ENCODE data around the gene TPCN1. TPM values are rescaled to one million over a fixed set of nuclear protein-coding genes. Genes with fewer than 3 reads are reported as not detected.

The TPCN1 gene
- total RNA-seq, 4 donors from 2014 or later = 15.5 to 48.8 (median 34.5) TPM

DNA sequence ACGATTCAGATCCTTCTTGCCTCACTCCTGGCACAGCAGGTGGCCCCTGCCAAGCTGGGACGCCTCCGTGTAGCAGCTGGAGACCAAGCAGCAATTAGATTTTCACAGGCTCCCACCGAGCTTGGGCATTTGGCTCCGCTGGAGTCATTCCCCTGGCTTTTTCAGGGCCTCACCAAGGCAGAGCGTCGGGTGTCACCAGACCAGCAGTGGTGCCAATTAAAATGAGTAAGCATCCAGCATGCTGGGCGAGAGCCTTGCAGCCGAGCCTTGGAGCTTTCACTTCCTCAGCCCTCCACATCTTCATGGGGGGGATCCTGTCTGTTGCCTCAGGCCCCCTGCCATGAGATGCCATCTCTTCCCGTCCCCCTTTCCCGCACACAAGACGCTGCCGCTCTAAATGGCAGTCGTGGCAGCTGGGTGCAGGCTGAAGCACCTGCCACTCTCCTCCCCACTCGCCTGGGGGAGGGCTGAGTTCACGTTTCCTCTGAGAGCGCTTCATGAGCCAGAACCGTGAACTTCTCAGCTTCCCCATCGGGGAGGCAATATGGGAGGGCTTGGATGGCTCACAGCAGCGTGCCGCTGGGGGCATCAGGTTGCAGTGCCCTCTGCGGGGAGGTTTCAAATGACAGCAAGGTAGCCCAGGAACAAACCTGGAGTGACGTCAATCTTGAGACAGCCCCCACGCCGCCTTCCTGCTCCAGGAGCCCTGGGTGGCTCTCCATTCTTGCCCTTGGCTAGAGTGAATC, 11.7 kb downstream of the TPCN1 start:
- 71 to 81% methylated on average over 7 to 13 of the region's 25 CpGs for WGBS, 2 donors
- Histone ChIP-seq H3K4me3 (peak overlapping the region in 1 of 4 donors; percentile 25), H3K36me3 (peaks cover 0 to 83% (median 8%) of the 10 kb centered on the region in 3 donors), H3K4me1 (peaks cover 34 to 88% (median 41%) of the 10 kb centered on the region in 3 donors), H3K9me3 (no peaks in the 10 kb centered on the region), H3K27me3 (no peaks in the 10 kb centered on the region), H3K27ac (peak overlapping the region; percentile 27 to 84 (median 70))
- DNase-seq = no peak
- intact Hi-C loops (cut with DNase I) = no loop called here
- TF ChIP-seq, protein P1, sequence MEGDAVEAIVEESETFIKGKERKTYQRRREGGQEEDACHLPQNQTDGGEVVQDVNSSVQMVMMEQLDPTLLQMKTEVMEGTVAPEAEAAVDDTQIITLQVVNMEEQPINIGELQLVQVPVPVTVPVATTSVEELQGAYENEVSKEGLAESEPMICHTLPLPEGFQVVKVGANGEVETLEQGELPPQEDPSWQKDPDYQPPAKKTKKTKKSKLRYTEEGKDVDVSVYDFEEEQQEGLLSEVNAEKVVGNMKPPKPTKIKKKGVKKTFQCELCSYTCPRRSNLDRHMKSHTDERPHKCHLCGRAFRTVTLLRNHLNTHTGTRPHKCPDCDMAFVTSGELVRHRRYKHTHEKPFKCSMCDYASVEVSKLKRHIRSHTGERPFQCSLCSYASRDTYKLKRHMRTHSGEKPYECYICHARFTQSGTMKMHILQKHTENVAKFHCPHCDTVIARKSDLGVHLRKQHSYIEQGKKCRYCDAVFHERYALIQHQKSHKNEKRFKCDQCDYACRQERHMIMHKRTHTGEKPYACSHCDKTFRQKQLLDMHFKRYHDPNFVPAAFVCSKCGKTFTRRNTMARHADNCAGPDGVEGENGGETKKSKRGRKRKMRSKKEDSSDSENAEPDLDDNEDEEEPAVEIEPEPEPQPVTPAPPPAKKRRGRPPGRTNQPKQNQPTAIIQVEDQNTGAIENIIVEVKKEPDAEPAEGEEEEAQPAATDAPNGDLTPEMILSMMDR (IDR thresholded peaks at IDR 0.05) = no peak
- TF ChIP-seq POLR2A (IDR thresholded peaks at IDR 0.05) = no peak

DNA sequence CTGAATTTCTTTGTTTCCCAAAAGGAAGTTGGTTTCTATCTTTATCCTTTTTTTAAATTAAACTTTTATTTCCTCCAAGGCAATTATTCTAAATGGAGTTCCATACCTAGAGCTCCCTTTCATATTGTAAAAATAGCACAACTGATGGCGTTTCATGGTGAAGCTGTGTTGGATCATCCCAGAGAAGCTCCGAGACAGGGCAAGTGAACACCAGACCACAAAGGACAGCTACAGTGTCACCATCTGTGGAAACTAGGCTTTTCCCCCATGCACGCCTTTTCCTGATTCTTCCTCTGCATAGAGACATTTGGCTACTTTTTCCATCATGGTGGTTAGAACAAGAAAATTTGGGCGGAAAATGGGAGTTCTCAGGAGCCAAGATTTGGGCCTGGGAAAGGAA, 12.7 kb downstream of the TPCN1 start:
- TF ChIP-seq POLR2A (IDR thresholded peaks at IDR 0.05) = no peak
- TF ChIP-seq, protein P1 (IDR thresholded peaks at IDR 0.05) = no peak
- peaks cover 37 to 88% (median 40%) of the 10 kb centered on the region in 3 donors for H3K4me1 ChIP-seq
- DNase-seq = no peak
- intact Hi-C loops (cut with DNase I) = no loop called here
- H3K36me3 ChIP-seq = peaks cover 0 to 83% (median 8%) of the 10 kb centered on the region in 3 donors
- no peak overlapping the region for H3K27ac ChIP-seq
- H3K27me3 ChIP-seq = no peaks in the 10 kb centered on the region
- 85 to 92% methylated on average over 3 to 4 of the region's 4 CpGs for WGBS, 2 donors
- H3K9me3 ChIP-seq = no peaks in the 10 kb centered on the region
- H3K4me3 ChIP-seq = no peak overlapping the region

DNA sequence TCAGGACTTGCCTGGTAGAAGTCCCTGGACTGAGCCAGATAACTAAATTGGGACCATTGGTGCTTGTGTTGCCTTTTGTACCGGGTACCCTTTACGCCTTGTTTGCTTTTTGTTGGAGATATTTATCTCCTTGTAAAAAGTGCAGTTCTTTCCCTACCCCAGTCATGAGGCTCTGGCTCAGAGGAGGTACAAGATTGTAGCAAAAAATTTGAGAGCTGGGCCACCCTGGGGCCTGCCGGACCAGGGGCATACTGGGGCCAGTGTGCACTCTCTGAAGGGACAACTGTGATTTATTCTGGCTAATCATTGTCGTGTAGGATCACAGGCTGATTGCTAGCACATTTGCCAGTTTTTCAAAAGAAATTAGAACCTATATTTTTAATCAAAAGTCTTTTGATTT, 13.2 kb downstream of the TPCN1 start:
- H3K36me3 ChIP-seq = peaks cover 0 to 81% (median 8%) of the 10 kb centered on the region in 3 donors
- H3K4me1 ChIP-seq = peaks cover 35 to 88% (median 40%) of the 10 kb centered on the region in 3 donors
- intact Hi-C loops (cut with DNase I) = no loop called here
- DNase-seq = no peak
- H3K27ac ChIP-seq = peak overlapping the region in 1 of 4 donors; percentile 17
- H3K9me3 ChIP-seq = no peaks in the 10 kb centered on the region
- TF ChIP-seq POLR2A (IDR thresholded peaks at IDR 0.05) = no peak
- TF ChIP-seq, protein P1 (IDR thresholded peaks at IDR 0.05) = no peak
- H3K4me3 ChIP-seq = no peak overlapping the region
- H3K27me3 ChIP-seq = no peaks in the 10 kb centered on the region
- 91 to 93% methylated on average over 2 to 4 of the region's 4 CpGs for WGBS, 2 donors

DNA sequence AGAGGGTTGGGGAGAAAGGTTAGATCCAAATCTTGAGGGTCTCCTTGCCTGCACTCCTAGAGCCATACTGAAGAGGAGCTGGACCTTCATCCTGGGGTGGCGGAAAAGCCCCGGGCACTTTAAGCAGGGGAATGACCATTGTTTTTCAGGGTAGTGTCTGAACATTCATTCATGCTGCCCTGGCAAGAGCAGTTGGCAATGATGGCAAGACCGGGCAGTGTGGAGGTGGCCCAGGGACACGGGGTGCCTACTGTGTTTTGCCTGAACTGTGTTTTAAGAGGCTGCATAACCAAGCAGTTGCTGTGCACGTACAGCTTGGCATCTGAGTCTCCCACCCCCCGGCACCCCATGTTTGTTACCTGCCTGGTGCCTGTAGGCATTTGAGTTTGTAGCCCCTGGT, 14.7 kb downstream of the TPCN1 start:
- TF ChIP-seq, protein P1 (IDR thresholded peaks at IDR 0.05) = no peak
- TF ChIP-seq POLR2A (IDR thresholded peaks at IDR 0.05) = no peak
- intact Hi-C loops (cut with DNase I) = no loop called here
- Histone ChIP-seq H3K4me3 (no peak overlapping the region), H3K36me3 (peaks cover 0 to 68% (median 8%) of the 10 kb centered on the region in 3 donors), H3K27me3 (no peaks in the 10 kb centered on the region), H3K9me3 (no peaks in the 10 kb centered on the region), H3K27ac (peak overlapping the region; percentile 29 to 95 (median 88)), H3K4me1 (peaks cover 39 to 88% (median 50%) of the 10 kb centered on the region in 3 donors)
- no peak for DNase-seq
- WGBS, 2 donors = 88 to 91% methylated on average over 5 to 6 of the region's 6 CpGs
